GM19324 (cell line): ENCODE results near the gene DCAF11.
A peak's percentile ranks its signal among the peaks of the same experiment; 100 is the strongest.

Experiments used
- ATAC-seq: cut with Tn5 transposase; IDR thresholded peaks from one replicate; pipeline ENCODE4 v1.9.1; 2021; ENCODE audit warnings: mild to moderate bottlenecking, moderate library complexity; ENCODE audit not compliant: unreplicated experiment, low FRiP score

DCAF11 gene

GRCh38 chr14:24151404-24152080 lies 37.0 kb downstream of the DCAF11 start:
- ATAC-seq, result no peak

GRCh38 chr14:24155100-24155499 lies 40.5 kb downstream of the DCAF11 start:
- ATAC-seq, result no peak

- no peak for ATAC-seq
These were observed 42.3 kb downstream of the DCAF11 start for GRCh38 chr14:24156840-24157239.

GRCh38 chr14:24157331-24157730 lies 42.8 kb downstream of the DCAF11 start:
- ATAC-seq, result no peak

GRCh38 chr14:24159777-24160498 lies 45.4 kb downstream of the DCAF11 start:
- no peak for ATAC-seq

GRCh38 chr14:24160499-24160849 lies 45.9 kb downstream of the DCAF11 start:
- no peak for ATAC-seq

GRCh38 chr14:24160850-24161804 lies 46.5 kb downstream of the DCAF11 start, which contains the start of gene IRF9:
TSS of gene IRF9 (plus strand) at chr14:24161265. CDS start at chr14:24162145, 880 bp downstream.
- peak; percentile 83 for ATAC-seq

GRCh38 chr14:24162093-24162492 lies 47.5 kb downstream of the DCAF11 start:
- no peak for ATAC-seq

GRCh38 chr14:24164518-24164991 lies 50.0 kb downstream of the DCAF11 start:
- ATAC-seq, result no peak

- no peak for ATAC-seq
These were observed 51.2 kb downstream of the DCAF11 start for GRCh38 chr14:24165785-24166184.

- no peak for ATAC-seq
These were observed 53.0 kb downstream of the DCAF11 start for GRCh38 chr14:24167469-24168114.

- peak; percentile 83 for ATAC-seq
These were observed 57.1 kb downstream of the DCAF11 start, which contains the start of gene REC8 for GRCh38 chr14:24171422-24172260. TSS of gene REC8 (plus strand) at chr14:24172080. CDS start at chr14:24172553, 473 bp downstream.

GRCh38 chr14:24172261-24172860 lies 57.8 kb downstream of the DCAF11 start:
- ATAC-seq, result no peak

- ATAC-seq, result no peak
These were observed 58.3 kb downstream of the DCAF11 start for GRCh38 chr14:24172871-24173281.
